GM18507 (cell line): Measurements from ENCODE around the gene DUSP10.

ENCODE experiments used
- DNase-seq: peaks from one replicate; pipeline ENCODE4 v3.0.0; 2011; ENCODE audit warnings: low read depth; ENCODE audit not compliant: insufficient read length; ENCODE audit errors: extremely low spot score
- FAIRE-seq: peaks from 2 replicates; lab custom pipeline; 2011; peaks lifted over from hg19 to GRCh38; lab: Jason Lieb, UNC

Gene DUSP10

GRCh38 chr1:221675880-221676800 lies 65.7 kb downstream of the DUSP10 start:
- DNase-seq (no peak), FAIRE-seq (no peak)

GRCh38 chr1:221672965-221673364 lies 68.9 kb downstream of the DUSP10 start:
- no peak for FAIRE-seq

GRCh38 chr1:221672239-221672645 lies 69.6 kb downstream of the DUSP10 start:
- FAIRE-seq = no peak
- DNase-seq = no peak

More at GRCh38 chr1:221672965-221673364, 68.9 kb downstream of the DUSP10 start:
- DNase-seq = no peak

- DNase-seq = no peak
- FAIRE-seq = no peak
Measured at GRCh38 chr1:221670081-221670480, 71.8 kb downstream of the DUSP10 start.

GRCh38 chr1:221669441-221669840 lies 72.4 kb downstream of the DUSP10 start:
- DNase-seq (no peak), FAIRE-seq (no peak)

- FAIRE-seq = peak; percentile 79
Measured at GRCh38 chr1:221667504-221667903, 74.4 kb downstream of the DUSP10 start.

GRCh38 chr1:221664253-221664652 lies 77.6 kb downstream of the DUSP10 start:
- FAIRE-seq (no peak), DNase-seq (no peak)

More at GRCh38 chr1:221667504-221667903, 74.4 kb downstream of the DUSP10 start:
- DNase-seq = no peak

- FAIRE-seq (no peak), DNase-seq (no peak)
Measured at GRCh38 chr1:221663321-221663720, 78.6 kb downstream of the DUSP10 start.

- FAIRE-seq = no peak
Measured at GRCh38 chr1:221655766-221656305, 86.1 kb downstream of the DUSP10 start.

More at GRCh38 chr1:221655766-221656305, 86.1 kb downstream of the DUSP10 start:
- DNase-seq = no peak
